ENCODE results near the gene SYT17.

SYT17 gene

GRCh38 chr16:19315889-19316433 lies 147.9 kb downstream of the SYT17 start:
- H3K9me3 Mint-ChIP-seq = peaks cover 11% of the 10 kb centered on the region
- no peaks in the 10 kb centered on the region for H3K36me3 Mint-ChIP-seq (ENCODE audit: low read depth)
- H3K4me3 Mint-ChIP-seq = no peak overlapping the region
- peaks cover 6% of the 10 kb centered on the region for H3K27me3 Mint-ChIP-seq (ENCODE audit: low read depth)
- no peaks in the 10 kb centered on the region for H3K4me1 Mint-ChIP-seq
- no peak overlapping the region for H3K27ac Mint-ChIP-seq
- TF ChIP-seq, protein P1, sequence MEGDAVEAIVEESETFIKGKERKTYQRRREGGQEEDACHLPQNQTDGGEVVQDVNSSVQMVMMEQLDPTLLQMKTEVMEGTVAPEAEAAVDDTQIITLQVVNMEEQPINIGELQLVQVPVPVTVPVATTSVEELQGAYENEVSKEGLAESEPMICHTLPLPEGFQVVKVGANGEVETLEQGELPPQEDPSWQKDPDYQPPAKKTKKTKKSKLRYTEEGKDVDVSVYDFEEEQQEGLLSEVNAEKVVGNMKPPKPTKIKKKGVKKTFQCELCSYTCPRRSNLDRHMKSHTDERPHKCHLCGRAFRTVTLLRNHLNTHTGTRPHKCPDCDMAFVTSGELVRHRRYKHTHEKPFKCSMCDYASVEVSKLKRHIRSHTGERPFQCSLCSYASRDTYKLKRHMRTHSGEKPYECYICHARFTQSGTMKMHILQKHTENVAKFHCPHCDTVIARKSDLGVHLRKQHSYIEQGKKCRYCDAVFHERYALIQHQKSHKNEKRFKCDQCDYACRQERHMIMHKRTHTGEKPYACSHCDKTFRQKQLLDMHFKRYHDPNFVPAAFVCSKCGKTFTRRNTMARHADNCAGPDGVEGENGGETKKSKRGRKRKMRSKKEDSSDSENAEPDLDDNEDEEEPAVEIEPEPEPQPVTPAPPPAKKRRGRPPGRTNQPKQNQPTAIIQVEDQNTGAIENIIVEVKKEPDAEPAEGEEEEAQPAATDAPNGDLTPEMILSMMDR (IDR thresholded peaks at IDR 0.05; ENCODE audit: unreplicated experiment in 3 of 3) = no peak

DNA sequence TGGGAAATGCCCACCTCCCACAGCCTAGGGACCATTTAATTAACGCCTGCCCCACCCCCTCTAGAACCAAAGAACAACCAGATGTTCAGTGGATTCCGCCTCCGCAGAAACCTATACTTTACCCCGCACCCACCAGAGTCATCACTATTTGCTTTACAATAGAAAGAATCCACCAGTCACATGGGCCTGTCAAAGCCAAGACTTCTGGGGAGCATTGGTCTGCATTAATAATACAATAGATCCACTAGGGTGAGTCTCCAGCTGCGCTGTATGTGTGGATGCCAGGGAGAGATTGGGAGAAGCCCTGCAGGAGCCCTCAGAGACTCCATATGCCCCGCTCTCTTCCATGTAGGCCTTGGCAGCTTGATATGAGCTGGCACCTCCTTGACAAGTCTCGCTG lies 148.8 kb downstream of the SYT17 start:
- no peaks in the 10 kb centered on the region for H3K36me3 Mint-ChIP-seq (ENCODE audit: low read depth)
- H3K9me3 Mint-ChIP-seq = peaks cover 11% of the 10 kb centered on the region
- H3K27me3 Mint-ChIP-seq (ENCODE audit: low read depth) = peaks cover 6% of the 10 kb centered on the region
- H3K27ac Mint-ChIP-seq = no peak overlapping the region
- no peaks in the 10 kb centered on the region for H3K4me1 Mint-ChIP-seq
- TF ChIP-seq, protein P1 (IDR thresholded peaks at IDR 0.05; ENCODE audit: unreplicated experiment in 3 of 3) = no peak
- no peak overlapping the region for H3K4me3 Mint-ChIP-seq
